ENCODE results near the gene GLCE. TPM values are rescaled to one million over a fixed set of nuclear protein-coding genes. Genes with fewer than 3 reads are reported as not detected.

Gene GLCE
- polyA plus RNA-seq, 3 donors, result 5.1 to 13.2 (median 6.7) TPM

DNA sequence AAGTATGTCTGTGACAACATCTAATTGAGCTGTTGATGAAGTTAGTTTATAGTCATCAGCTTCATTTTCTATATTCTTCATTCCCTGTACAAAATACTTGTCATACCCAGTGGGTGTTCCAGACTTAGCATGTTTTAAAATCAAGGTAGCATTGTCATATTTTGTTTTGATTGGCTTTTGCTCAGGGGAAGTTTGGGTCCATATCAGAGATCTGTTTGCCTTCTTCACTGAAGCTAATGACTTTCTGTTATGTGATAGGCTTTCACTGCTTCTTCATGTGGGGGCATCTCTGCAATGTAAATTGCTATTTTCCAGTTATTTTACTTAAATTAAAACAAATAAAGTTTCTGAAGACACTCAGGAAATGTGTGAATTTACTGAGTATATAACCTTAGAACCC, 15.1 kb downstream of the GLCE start:
- H3K27ac ChIP-seq (ENCODE audit: low read depth, low read length), result no peak overlapping the region

DNA sequence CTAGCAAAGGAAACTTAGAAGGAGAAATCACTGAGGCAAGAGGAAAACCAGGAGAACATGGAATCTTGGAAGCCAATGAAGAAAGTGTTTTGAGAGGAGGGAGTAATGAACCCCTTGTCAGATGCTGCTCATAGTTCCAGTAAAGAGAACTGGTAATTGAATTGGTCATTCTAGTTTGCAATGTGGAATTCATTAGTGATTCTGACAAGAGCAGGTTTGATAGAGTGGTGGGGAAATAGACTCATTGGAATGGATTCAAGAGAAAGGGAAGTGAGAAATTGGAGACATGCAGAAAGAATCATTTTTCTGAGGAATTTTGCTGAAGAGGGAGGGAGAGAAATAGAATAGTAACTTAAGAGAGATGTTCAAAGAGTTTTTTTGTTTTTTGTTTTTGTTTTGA, 21.0 kb downstream of the GLCE start:
- H3K27ac ChIP-seq (ENCODE audit: low read depth, low read length), result no peak overlapping the region

DNA sequence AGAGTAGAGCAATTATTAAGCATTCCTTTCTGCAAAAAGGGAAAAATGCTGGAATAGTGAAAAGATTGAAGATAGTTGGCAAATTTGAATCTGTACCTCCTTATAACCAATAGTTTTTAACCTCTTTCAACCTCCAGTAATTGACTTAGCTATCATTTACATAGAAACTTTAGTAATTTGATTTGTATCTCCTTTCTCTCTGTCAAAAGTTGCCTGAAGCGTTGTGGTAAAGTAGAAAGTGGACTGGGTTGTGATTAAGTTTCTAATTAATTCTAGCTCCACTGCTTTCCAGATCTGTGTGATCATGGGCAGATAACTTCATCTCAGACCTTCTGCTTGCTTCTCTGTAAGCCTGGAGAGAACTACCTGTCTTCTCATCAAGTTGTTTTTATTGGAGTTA, 24.8 kb downstream of the GLCE start:
- WGBS, 3 donors, result 94 to 97% (median 96%) methylated on average over 1 of the region's 1 CpG
- H3K27ac ChIP-seq (ENCODE audit: low read depth, low read length), result no peak overlapping the region

DNA sequence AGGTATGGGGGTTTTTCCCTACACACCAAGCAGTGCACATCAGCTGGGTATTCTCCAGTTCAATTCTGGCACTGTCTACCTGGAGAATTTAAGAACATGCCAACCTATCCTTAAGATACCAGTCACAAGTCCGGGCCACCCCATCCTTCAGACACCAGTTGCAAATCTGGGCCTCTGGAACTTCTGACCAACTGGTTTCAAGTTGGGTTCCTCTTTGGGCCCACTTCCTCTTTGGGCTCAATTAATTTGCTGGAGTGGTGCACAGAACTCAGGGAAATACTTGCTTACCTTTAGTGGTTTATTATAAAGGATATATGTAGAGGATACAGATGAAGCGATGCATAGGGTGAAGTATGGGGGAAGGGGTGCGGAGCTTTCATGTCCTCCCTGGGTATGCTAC, 25.3 kb downstream of the GLCE start:
- WGBS, 3 donors, result 95 to 97% (median 95%) methylated on average over 3 of the region's 3 CpGs
- no peak overlapping the region for H3K27ac ChIP-seq (ENCODE audit: low read depth, low read length)

DNA sequence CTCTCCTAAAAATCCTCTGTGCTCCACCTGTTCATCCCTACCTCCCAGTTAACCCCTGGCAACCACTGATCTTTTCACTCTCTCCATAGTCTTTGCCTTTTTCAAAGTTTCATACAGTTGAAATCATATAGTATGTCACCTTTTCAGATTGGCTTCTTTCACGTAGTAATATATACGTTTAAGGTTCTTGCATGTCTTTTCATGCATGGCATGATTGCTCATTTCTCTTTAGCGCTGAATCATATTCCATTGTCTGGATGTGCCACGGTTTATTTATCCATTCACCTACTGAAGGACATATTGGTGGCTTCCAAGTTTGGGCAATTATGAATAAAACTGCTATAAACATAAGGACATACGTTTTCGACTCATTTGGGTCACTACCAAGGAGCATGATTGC, 28.7 kb downstream of the GLCE start:
- no peak overlapping the region for H3K27ac ChIP-seq (ENCODE audit: low read depth, low read length)
- 95 to 97% (median 97%) methylated on average over 6 of the region's 6 CpGs for WGBS, 3 donors

DNA sequence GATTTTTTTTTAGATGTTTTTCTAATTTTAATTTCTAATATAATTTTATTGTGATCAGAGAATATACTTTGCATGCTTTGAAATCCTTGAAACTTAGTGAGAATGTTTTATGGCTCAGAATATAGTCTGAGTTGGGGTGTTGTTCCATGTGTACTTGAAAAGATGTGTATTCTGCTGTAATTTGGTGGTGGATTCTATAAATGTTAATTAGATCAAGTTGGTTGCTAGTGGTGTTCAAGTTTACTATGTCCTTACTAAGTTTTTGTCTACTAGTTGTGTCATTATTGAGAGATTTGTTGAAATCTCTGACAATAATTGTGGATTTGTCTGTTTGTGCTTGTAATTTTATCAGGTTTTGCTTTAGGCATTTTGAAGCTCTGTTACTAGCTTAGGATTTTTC, 29.7 kb downstream of the GLCE start:
- H3K27ac ChIP-seq (ENCODE audit: low read depth, low read length), result no peak overlapping the region

DNA sequence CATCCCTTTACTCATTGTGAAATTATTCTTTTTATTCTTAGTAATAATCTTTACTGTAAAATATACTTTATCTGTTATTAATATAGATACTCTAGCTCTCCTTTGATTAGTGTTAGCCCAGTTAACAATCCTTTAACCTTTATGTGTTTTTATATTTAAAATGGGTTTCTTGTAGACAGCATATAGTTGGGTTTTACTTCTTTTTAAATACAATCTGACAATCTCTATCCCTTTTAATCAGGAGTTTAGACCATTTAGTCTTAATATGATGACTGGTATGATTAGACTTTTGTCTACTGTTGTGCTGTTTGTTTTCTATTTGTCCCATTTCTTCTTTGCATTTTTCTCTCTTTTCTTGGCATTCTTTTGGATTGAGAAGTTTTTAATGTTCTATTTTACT, 30.1 kb downstream of the GLCE start:
- H3K27ac ChIP-seq (ENCODE audit: low read depth, low read length), result no peak overlapping the region

DNA sequence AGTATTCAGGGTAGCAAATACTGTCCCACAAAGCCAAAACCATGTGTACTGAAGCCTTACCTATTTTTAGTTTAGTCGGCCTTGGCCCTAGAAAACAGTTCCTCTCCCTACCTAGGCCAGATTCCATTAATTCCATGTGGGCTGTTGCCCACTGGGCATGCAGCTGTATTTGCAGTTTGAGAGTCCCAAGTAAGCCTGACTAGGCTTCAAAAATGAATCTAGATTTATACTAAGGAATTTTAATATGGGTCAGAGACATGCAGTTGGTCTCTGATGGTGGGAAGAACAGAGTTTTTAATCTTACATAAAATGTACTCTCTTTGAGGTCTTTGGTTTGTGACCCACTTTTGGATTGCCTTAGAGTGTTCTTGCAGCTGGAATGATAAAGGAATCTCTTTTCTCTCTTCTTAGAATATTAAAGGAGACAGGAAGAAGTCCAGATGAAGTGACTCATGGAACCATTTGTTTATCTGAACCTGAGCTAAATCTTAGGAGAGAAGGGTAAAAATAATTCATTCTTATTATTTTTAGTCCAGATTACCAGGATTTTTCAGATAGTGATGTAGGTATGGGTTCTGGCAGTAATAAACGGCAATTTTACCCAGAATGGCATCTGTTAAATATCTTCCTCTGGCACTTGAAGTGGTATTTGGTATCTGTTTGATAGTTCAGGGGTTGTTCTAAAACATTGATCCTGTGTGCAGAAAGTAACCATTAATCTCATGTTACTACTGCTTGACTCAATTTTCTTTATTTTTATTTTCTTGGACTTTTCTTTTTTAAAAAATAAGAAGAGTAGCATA, 33.8 kb downstream of the GLCE start:
- no peak overlapping the region for H3K27ac ChIP-seq (ENCODE audit: low read depth, low read length)
- 24 to 54% (median 53%) methylated on average over 2 of the region's 2 CpGs for WGBS, 3 donors

DNA sequence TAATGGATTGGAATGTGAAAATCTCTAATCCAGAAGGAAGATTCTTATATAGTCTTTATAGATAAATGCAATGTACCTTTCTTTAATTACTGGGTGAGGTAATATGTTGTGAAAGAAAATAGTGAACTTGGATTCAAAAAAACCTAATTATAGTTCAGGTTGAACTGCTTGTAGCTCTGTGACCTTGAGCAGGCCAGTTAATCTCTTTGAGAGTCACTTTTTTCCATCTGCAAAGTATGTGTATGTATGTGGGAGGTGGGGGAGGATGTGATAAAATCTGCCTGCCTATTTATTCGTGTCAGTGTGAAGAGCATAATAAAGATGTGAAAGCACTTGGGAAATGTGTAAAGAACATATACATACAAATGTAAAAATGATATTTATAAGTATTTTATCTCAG, 34.4 kb downstream of the GLCE start:
- no peak overlapping the region for H3K27ac ChIP-seq (ENCODE audit: low read depth, low read length)
- WGBS, 3 donors, result 8 to 28% (median 25%) methylated on average over 1 of the region's 1 CpG

DNA sequence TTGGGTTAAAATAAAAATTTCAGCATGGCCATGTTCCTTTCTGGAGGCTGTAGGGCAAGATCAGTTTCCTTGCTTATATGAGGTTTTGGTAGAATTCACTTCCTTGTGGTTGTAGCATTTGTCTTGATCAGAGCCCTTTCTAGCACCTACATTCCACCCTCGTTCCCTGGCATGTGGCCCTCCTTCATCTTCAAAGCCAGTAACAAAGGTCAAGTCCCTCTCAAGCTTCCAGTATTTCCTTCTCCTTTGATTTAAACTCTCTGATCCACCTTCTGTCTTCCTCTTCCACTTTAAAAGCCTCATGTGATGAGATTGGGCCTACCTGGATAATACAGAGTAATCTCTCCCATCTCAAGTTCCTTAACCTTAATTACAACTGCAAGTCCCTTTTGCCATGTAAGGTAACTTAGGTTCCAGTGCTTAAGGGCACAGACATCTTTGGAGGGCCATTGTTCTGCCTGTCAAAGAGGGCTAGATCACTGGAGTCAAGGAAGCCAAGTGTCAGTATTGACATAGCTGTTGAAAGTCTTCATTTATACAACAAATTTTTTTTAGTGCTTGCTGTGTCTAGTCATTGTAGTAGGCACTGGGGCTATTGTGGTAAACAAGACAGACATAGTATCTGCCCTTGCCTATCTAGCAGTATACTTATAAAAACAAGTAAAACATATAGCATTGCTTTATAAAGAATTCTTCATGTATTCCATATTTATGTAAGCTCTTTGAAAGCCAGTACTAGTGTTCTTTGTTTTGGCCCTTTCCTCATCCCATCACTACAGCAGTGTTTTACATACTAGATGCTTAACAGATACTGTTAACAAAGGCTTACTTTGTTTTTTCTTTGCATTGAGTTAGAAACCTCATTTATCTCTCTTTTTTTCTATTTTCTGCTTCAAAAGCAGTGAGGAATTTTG, 40.7 kb downstream of the GLCE start:
- H3K27ac ChIP-seq (ENCODE audit: low read depth, low read length), result no peak overlapping the region
- WGBS, 3 donors, result 48 to 72% (median 69%) methylated on average over 1 of the region's 1 CpG

DNA sequence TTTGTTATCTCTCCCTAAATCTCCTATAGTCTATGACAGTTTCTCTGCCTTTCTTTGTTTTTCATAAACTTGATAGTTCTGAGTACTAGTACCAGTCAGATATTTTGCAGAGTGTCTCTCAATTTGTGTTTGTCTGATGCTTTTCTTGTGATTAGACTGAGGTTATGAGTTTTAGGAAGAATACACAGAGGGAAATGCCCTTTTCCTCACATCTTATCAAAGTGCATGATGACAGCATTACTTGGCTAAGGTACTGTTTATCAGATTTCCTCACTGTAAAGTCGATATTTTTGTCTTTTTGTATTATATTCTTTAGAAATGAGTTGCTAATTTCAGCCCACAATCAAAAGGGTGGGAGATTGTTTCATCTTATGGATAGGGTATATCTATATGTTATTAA, 45.6 kb downstream of the GLCE start:
- H3K27ac ChIP-seq (ENCODE audit: low read depth, low read length), result no peak overlapping the region
- 41 to 47% (median 45%) methylated on average over 1 of the region's 1 CpG for WGBS, 3 donors

DNA sequence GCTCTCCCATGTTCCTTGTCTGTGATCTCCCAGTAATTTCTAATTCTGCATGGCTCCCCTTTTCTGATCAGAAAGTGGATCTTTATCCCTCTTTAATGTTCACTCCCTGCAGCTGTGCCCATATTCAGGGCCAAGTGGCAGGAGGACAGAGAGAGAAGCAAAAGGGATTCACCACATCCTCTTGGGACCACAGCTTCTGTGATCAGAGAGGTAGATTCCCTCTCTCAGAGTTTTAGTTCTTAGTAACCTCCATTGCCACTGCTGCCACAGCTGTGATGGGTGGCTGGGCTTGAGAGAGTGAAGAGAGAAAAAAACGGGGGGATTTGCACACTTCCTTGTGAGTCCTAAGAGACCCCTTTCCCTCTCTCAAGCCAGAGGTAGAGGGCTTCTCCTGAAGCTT, 49.2 kb downstream of the GLCE start:
- 63 to 71% (median 70%) methylated on average over 1 of the region's 1 CpG for WGBS, 3 donors
- no peak overlapping the region for H3K27ac ChIP-seq (ENCODE audit: low read depth, low read length)

DNA sequence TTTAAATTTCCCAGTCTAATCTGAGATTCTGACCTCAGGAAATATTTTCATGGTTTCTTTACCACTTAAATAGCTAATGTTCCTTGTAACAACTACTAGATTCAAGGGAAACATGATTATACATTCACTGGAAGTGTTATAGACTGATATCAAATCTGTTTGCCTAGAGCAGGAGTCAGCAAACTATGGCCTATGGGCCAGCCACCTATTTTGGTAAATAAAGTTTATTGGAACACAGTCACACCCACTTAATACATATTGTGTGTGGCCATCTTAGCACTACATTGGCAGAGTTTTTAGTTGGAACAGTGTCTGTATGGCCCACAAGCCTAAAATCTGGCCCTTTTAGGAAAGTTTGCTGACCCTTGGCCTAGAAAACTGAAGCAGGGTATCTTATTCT, 50.1 kb downstream of the GLCE start:
- H3K27ac ChIP-seq (ENCODE audit: low read depth, low read length), result no peak overlapping the region

DNA sequence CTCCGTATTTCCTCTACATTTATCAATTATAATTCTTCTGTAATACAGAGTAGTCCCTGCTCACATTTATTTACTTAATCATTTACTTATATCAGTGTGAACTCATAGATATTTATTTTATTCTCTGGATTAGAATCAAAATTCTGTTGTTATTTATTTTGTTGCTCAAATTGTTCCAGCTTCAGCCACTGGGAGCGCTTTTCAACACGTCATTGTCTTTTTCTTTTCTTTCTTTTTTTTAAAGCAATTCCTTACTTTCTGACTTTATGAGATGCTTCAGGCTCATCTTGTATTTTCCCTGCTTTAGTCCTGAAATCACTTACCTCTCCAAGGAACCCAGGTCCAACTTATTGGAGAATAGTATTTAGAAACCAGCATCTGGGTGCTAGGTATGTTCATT, 53.4 kb downstream of the GLCE start:
- no peak overlapping the region for H3K27ac ChIP-seq (ENCODE audit: low read depth, low read length)
- 77 to 97% (median 79%) methylated on average over 3 of the region's 3 CpGs for WGBS, 3 donors

DNA sequence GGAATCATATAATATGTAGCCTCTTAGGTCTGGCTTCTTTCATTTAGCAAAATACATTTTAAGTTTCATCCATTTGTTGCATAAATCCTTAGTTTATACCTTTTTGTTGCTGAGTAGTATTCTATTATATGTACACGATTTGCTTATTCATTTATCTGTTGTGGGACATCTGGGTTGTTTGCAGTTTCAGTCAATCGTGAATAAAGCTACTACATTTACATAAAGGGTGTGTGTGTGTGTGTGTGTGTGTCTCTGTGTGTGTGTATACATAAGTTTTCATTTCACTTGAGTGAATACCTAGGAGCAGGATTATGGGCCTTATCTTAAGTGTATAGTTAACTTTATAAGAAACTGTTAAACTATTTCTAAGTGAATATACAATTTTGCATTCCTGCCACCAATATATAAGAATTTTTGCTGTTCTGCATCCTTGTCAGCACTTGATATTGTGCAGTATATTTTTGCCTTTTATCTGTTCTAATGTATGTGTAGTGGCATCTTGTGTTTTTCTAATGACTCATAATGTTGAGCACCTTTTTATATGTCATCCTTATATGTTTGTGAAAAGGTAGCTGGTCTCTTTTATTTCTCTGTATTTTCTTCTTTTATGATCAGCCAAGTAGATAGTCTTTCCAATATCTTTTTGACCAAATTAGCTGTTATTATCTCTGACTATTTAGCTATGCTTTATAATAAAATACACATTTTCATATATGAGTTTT, 55.0 kb downstream of the GLCE start:
- WGBS, 3 donors, result 76 to 91% (median 87%) methylated on average over 2 of the region's 2 CpGs
- H3K27ac ChIP-seq (ENCODE audit: low read depth, low read length), result no peak overlapping the region

DNA sequence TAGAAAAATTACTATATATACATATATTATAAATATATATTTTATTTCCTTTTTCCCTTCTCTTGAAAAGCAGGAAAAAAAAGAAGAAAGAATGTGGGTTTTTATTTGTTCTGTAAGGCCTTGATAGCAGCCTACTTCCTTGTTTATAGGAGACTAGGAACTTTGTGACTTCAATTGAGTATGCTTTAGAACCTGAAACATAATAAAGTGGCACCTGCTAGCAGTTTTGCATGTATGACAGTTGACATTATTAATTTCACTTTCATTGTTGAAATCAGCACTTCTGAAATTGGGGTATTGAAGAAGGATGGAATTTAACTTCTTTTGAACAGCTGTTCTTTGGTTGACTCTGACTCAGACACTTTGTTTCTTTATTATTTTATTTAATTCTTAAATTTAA, 56.9 kb downstream of the GLCE start:
- H3K27ac ChIP-seq (ENCODE audit: low read depth, low read length), result no peak overlapping the region

DNA sequence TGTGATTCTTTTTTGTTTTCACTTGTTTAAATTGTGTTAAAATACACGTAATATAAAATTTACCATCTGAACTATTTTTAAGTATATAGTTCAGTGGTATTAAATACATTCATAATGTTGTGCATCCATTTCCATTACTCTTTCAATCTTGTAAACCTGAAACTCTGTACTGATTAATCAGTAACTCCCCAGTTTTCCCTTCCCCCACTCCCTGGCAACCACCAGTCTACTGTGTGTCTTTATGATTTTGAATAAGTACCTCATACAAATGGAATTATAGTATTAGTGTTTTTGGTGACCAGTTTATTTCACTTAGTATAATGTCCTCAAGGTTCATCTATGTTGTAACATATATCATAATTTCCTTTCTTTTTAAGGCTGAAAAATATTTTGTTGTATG, 59.3 kb downstream of the GLCE start:
- H3K27ac ChIP-seq (ENCODE audit: low read depth, low read length), result no peak overlapping the region
- 98 to 100% (median 100%) methylated on average over 1 of the region's 1 CpG for WGBS, 3 donors

DNA sequence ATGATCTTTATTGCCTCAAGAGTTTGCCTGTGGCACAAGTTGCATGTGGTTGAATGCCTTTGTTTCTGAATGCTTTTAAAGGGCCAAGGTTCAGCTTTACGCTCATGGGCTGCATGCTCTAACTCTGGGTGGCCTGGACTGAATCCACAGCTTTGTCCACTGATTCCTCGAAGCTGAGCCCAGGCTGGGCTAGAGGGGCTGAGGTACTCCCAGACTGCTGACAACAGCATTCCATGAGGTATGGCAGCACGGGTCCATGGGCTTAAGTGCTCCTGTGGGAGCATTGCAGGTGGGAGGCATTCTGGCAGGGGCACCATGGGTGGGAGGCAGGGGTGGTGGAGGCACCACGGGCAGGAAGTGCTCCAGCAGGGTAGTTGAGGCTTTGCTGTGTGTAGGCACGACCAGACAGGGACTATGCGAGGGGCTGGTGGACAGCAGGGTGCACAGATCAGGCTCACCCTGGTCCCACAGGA, 61.6 kb downstream of the GLCE start:
- WGBS, 3 donors, result 93 to 99% (median 95%) methylated on average over 6 of the region's 6 CpGs
- no peak overlapping the region for H3K27ac ChIP-seq (ENCODE audit: low read depth, low read length)

DNA sequence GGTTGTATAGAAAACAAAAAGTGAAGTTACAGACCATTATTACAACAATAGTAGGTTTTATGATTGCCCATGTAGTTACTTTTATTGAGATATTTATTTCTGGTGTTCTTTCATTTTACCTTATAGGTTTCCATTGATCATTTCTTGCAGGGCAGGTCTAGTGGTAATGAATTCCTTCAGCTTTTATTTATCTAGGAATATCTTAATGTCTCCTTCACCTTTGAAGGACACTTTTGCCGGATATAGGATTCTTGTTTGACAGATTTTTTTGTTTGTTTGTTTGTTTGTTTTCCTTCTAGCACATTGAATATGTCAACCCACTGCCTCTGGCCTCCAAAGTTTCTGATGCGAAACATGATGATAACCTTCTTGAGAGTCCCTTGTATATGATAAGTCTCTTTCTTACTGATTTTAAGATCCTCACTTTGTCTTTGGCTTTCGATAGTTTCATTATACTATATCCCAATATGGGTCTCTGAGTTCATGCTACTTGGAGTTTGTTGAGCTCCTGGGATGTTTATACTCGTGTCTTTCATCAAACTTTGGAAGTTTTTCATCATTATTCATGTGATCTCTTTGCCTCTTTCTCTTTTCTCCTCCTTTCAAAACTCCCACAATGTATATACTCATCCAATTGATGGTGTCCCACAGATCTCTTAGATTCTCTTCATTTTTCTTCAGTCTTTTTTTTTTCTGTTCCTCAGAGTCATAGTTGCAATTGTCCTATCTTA, 62.8 kb downstream of the GLCE start:
- WGBS, 3 donors, result 92 to 94% (median 92%) methylated on average over 4 of the region's 4 CpGs
- no peak overlapping the region for H3K27ac ChIP-seq (ENCODE audit: low read depth, low read length)

Data from adipose tissue (tissue), 3 donors.